Fibroblast of lung (primary cell): ENCODE measurements around the gene ZNF385B. TPM values are rescaled to one million over a fixed set of nuclear protein-coding genes. Genes with fewer than 3 reads are reported as not detected.

ENCODE experiments used
- DNase-seq, 2 donors: peaks; one replicate each; pipeline versions ENCODE4 v3.0.0 to v3.0.0-alpha.2; 2010; ENCODE audit warnings: low read depth in 2 of 2
- H2AFZ ChIP-seq: 2 replicates; pipeline ENCODE4 v1.5.1; 2012; ENCODE audit warnings: low read length, control low read depth, inconsistent platforms
- H3K27ac ChIP-seq: 2 replicates; pipeline ENCODE4 v1.5.1; 2011; ENCODE audit warnings: low read length, control low read depth; ENCODE audit not compliant: insufficient read depth
- H3K27me3 ChIP-seq: 2 replicates; pipeline ENCODE4 v1.5.1; 2011; ENCODE audit warnings: mild to moderate bottlenecking, low read length; ENCODE audit not compliant: control insufficient read depth, insufficient read depth
- H3K36me3 ChIP-seq: 2 replicates; pipeline ENCODE4 v1.5.1; 2011; ENCODE audit warnings: low read length; ENCODE audit not compliant: control insufficient read depth, insufficient read depth
- H3K4me1 ChIP-seq: 2 replicates; pipeline ENCODE4 v1.5.1; 2011; ENCODE audit warnings: low read length; ENCODE audit not compliant: control insufficient read depth, insufficient read depth; ENCODE audit errors: extremely low read depth
- H3K4me2 ChIP-seq: 2 replicates; pipeline ENCODE4 v1.5.1; 2011; ENCODE audit warnings: low read length, control low read depth; ENCODE audit not compliant: insufficient read depth; ENCODE audit errors: extremely low read depth
- H3K4me3 ChIP-seq, 4 experiments: fragments of 200-600 bp in 1 of 4; sonication (generic) in 1 of 4; replicated peaks in 1 of 4; 2 replicates each; pipeline ENCODE4 v1.5.1; 2011 to 2016; ENCODE audit warnings: low read length in 4 of 4, low read depth in 3 of 4, mild to moderate bottlenecking in 3 of 4, control low read depth in 2 of 4, inconsistent platforms in 1 of 4, mixed read lengths in 1 of 4; ENCODE audit not compliant: insufficient read depth in 1 of 4; ENCODE audit errors: control extremely low read depth in 1 of 4
- H3K79me2 ChIP-seq: 2 replicates; pipeline ENCODE4 v1.5.1; 2012; ENCODE audit warnings: mild to moderate bottlenecking, low read length, inconsistent platforms; ENCODE audit not compliant: control insufficient read depth, insufficient read depth
- H3K9ac ChIP-seq: 2 replicates; pipeline ENCODE4 v1.5.1; 2011; ENCODE audit warnings: mild to moderate bottlenecking, low read length, control low read depth; ENCODE audit not compliant: insufficient read depth
- H3K9me3 ChIP-seq: 2 replicates; pipeline ENCODE4 v1.5.1; 2012; ENCODE audit warnings: low read depth, low read length; ENCODE audit not compliant: control insufficient read depth, insufficient read depth
- H4K20me1 ChIP-seq: 2 replicates; pipeline ENCODE4 v1.5.1; 2011; ENCODE audit warnings: low read length; ENCODE audit not compliant: control insufficient read depth, insufficient read depth; ENCODE audit errors: extremely low read depth
- EZH2 ChIP-seq: IDR thresholded peaks from 2 replicates; pipeline ENCODE4 v1.5.1; 2012; ENCODE audit warnings: low read length, control low read depth, mild to moderate bottlenecking; ENCODE audit errors: missing control alignments
- polyA plus RNA-seq, 2 donors: library from polyadenylated mRNA; depleted of rRNA in 1 of 2; stranded (reverse) in 1 of 2; unstranded in 1 of 2; fragments of >200 nt; gene quantifications; 2 replicates each; pipeline ENCODE4 v1.2.1, GENCODE V29; 2011 to 2012; ENCODE audit warnings: missing spikeins in 1 of 2
- total RNA-seq: library from RNA; depleted of rRNA; stranded (reverse); fragments of >200 nt; gene quantifications from 2 replicates; pipeline ENCODE4 v1.2.1, GENCODE V29; 2014
- TF ChIP-seq, protein P1 (sequence below), 2 donors: IDR thresholded peaks in 1 of 2; conservative IDR thresholded peaks in 1 of 2; 1 replicate in 1 of 2; 2 replicates in 1 of 2; pipeline ENCODE4 v1.5.1; 2011 to 2012; ENCODE audit warnings: low read length in 2 of 2, control low read depth in 1 of 2, inconsistent platforms in 1 of 2, low read depth in 1 of 2, mild to moderate bottlenecking in 1 of 2

The ZNF385B gene
- total and polyA plus RNA-seq, 2 donors (not counting 1 experiment from before 2014, with no cell fraction given), result 0.06 TPM; not detected in 1

DNA sequence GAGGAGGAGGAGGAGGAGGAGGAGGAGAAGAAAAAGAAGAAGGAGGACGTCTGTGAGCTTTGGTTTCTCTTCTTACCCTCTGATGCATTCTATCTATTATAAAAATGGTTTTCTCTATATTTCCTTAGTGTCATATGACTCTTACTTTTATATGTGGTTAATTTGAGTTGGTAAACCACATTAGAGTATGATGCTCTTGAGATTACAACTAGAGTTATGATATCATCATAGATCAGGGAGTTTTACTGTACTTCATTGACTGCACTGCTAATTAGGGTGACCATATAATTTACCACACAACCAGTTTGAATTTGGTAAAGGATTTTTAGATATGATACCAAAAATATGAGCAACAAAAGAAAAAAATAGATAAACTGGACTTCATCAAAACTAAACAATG, 166.4 kb downstream of the ZNF385B start:
- Histone ChIP-seq H3K36me3 (no peaks in the 10 kb centered on the region), H3K79me2 (no peaks in the 10 kb centered on the region), H2AFZ (no peak overlapping the region), H3K9ac (no peak overlapping the region), H3K9me3 (no peaks in the 10 kb centered on the region), H3K27ac (no peak overlapping the region), H3K4me1 (peaks cover 5% of the 10 kb centered on the region), H4K20me1 (no peaks in the 10 kb centered on the region), H3K4me2 (no peak overlapping the region), H3K27me3 (no peaks in the 10 kb centered on the region), H3K4me3 (no peak overlapping the region)
- TF ChIP-seq, protein P1, sequence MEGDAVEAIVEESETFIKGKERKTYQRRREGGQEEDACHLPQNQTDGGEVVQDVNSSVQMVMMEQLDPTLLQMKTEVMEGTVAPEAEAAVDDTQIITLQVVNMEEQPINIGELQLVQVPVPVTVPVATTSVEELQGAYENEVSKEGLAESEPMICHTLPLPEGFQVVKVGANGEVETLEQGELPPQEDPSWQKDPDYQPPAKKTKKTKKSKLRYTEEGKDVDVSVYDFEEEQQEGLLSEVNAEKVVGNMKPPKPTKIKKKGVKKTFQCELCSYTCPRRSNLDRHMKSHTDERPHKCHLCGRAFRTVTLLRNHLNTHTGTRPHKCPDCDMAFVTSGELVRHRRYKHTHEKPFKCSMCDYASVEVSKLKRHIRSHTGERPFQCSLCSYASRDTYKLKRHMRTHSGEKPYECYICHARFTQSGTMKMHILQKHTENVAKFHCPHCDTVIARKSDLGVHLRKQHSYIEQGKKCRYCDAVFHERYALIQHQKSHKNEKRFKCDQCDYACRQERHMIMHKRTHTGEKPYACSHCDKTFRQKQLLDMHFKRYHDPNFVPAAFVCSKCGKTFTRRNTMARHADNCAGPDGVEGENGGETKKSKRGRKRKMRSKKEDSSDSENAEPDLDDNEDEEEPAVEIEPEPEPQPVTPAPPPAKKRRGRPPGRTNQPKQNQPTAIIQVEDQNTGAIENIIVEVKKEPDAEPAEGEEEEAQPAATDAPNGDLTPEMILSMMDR (conservative IDR thresholded peaks at IDR 0.05 in 1 of 2, IDR thresholded peaks at IDR 0.05 in 1 of 2; ENCODE audit: low read depth in 1 of 2, low read length in 2 of 2), result no peak
- TF ChIP-seq EZH2, result no peak
- DNase-seq, result no peak

DNA sequence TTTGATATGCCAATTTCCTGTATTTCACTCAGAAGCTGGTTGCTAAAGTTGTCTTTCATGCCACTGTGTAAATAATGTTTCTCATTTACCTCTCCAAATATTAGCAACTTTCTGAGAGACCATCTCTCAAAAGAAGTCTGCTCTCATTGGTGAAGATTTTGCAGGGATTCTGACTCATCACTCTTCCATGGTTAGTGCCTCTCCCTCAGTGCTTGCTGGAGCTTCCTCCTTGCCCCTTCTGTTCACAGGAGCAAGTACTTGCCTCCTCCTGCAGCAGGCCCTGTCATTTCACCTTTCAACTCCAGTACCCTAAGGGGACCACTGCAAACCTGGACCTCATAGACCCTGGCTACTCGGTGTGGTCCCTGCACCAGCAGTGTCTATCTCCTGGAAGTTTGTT, 168.8 kb downstream of the ZNF385B start:
- no peaks in the 10 kb centered on the region for H3K9me3 ChIP-seq
- no peaks in the 10 kb centered on the region for H3K27me3 ChIP-seq
- no peaks in the 10 kb centered on the region for H3K79me2 ChIP-seq
- H4K20me1 ChIP-seq, result no peaks in the 10 kb centered on the region
- H3K4me1 ChIP-seq, result peaks cover 5% of the 10 kb centered on the region
- no peaks in the 10 kb centered on the region for H3K36me3 ChIP-seq
- TF ChIP-seq EZH2, result no peak
- TF ChIP-seq, protein P1 (conservative IDR thresholded peaks at IDR 0.05 in 1 of 2, IDR thresholded peaks at IDR 0.05 in 1 of 2; ENCODE audit: low read depth in 1 of 2, low read length in 2 of 2), result no peak
- no peak overlapping the region for H3K4me3 ChIP-seq
- no peak overlapping the region for H2AFZ ChIP-seq
- no peak for DNase-seq
- no peak overlapping the region for H3K27ac ChIP-seq
- no peak overlapping the region for H3K9ac ChIP-seq
- H3K4me2 ChIP-seq, result no peak overlapping the region

DNA sequence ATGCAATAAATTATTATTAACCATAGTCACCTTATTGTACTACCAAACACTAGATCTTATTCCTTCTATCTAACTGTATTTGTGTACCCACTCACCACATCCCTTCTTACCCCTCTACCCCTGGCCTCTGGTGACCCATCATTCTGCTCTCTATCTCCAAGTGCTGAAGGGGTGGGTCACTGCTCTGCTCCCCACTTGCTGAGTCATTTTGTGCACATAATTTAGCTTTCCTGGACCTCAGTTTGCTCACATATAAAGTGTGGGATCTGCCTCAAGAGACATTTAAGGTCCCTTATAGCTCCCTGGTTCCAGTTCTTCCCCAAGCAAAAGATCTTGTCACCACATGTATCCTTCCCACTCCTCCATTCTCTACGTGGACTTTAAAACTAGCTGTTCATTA, 169.4 kb downstream of the ZNF385B start:
- no peak overlapping the region for H3K4me3 ChIP-seq
- no peaks in the 10 kb centered on the region for H3K9me3 ChIP-seq
- H3K4me2 ChIP-seq, result no peak overlapping the region
- no peaks in the 10 kb centered on the region for H3K27me3 ChIP-seq
- no peak overlapping the region for H2AFZ ChIP-seq
- no peaks in the 10 kb centered on the region for H3K79me2 ChIP-seq
- no peaks in the 10 kb centered on the region for H3K36me3 ChIP-seq
- no peak overlapping the region for H3K9ac ChIP-seq
- H3K4me1 ChIP-seq, result peaks cover 5% of the 10 kb centered on the region
- no peak for DNase-seq
- H3K27ac ChIP-seq, result no peak overlapping the region
- no peaks in the 10 kb centered on the region for H4K20me1 ChIP-seq
- TF ChIP-seq, protein P1 (conservative IDR thresholded peaks at IDR 0.05 in 1 of 2, IDR thresholded peaks at IDR 0.05 in 1 of 2; ENCODE audit: low read depth in 1 of 2, low read length in 2 of 2), result no peak
- no peak for TF ChIP-seq EZH2
